Astrocyte (in vitro differentiated cells and primary cell): ENCODE results near the gene MRAP2. TPM values are rescaled to one million over a fixed set of nuclear protein-coding genes. Genes with fewer than 3 reads are reported as not detected.

ENCODE experiments used
- DNase-seq: peaks from one replicate; pipeline ENCODE4 v3.0.0-alpha.2; 2010; ENCODE audit warnings: low read depth
- FAIRE-seq: peaks from 2 replicates; lab custom pipeline; 2011; peaks lifted over from hg19 to GRCh38; lab: Jason Lieb, UNC
- H2AFZ ChIP-seq: 2 replicates; pipeline ENCODE4 v1.6.0; 2012; ENCODE audit warnings: low read depth, low read length, inconsistent platforms
- H3K27ac ChIP-seq: 2 replicates; pipeline ENCODE4 v1.5.1; 2011; ENCODE audit warnings: low read depth, low read length, inconsistent platforms
- H3K27me3 ChIP-seq: 2 replicates; pipeline ENCODE4 v1.6.0; 2011; ENCODE audit warnings: low read length, inconsistent platforms; ENCODE audit not compliant: insufficient read depth
- H3K36me3 ChIP-seq: 2 replicates; pipeline ENCODE4 v1.5.1; 2011; ENCODE audit warnings: low read length, inconsistent platforms; ENCODE audit not compliant: insufficient read depth
- H3K4me1 ChIP-seq: 2 replicates; pipeline ENCODE4 v1.5.1; 2011; ENCODE audit warnings: low read length, inconsistent platforms; ENCODE audit not compliant: insufficient read depth
- H3K4me2 ChIP-seq: 2 replicates; pipeline ENCODE4 v1.6.0; 2012; ENCODE audit warnings: low read length, inconsistent platforms
- H3K4me3 ChIP-seq: 2 replicates; pipeline ENCODE4 v1.5.1; 2011; ENCODE audit warnings: low read depth, mild to moderate bottlenecking, low read length, inconsistent platforms; ENCODE audit not compliant: insufficient read depth
- H3K79me2 ChIP-seq: 2 replicates; pipeline ENCODE4 v1.6.0; 2012; ENCODE audit warnings: mild to moderate bottlenecking, low read length, inconsistent platforms; ENCODE audit not compliant: insufficient read depth
- H3K9ac ChIP-seq: 2 replicates; pipeline ENCODE4 v1.6.0; 2012; ENCODE audit warnings: mild to moderate bottlenecking, low read length, inconsistent platforms
- H3K9me3 ChIP-seq: 2 replicates; pipeline ENCODE4 v1.5.1; 2012; ENCODE audit warnings: low read depth, mild to moderate bottlenecking, low read length, inconsistent platforms; ENCODE audit not compliant: insufficient read depth
- H4K20me1 ChIP-seq: 2 replicates; pipeline ENCODE4 v1.6.0; 2012; ENCODE audit warnings: low read length, inconsistent platforms; ENCODE audit not compliant: insufficient read depth
- H3K27ac Mint-ChIP-seq: one replicate; pipeline ENCODE4 v1.8.0; 2021; ENCODE audit warnings: mild to moderate bottlenecking, mixed read lengths; ENCODE audit not compliant: unreplicated experiment
- H3K27me3 Mint-ChIP-seq: one replicate; pipeline ENCODE4 v1.8.0; 2021; ENCODE audit warnings: low read depth, mixed read lengths; ENCODE audit not compliant: unreplicated experiment
- H3K36me3 Mint-ChIP-seq: one replicate; pipeline ENCODE4 v1.8.0; 2021; ENCODE audit warnings: low read depth, mixed read lengths; ENCODE audit not compliant: unreplicated experiment
- H3K4me1 Mint-ChIP-seq: one replicate; pipeline ENCODE4 v1.8.0; 2021; ENCODE audit warnings: low read depth, mixed read lengths; ENCODE audit not compliant: unreplicated experiment
- H3K4me3 Mint-ChIP-seq: one replicate; pipeline ENCODE4 v1.8.0; 2021; ENCODE audit warnings: mild to moderate bottlenecking, moderate library complexity, mixed read lengths; ENCODE audit not compliant: unreplicated experiment
- H3K9me3 Mint-ChIP-seq: one replicate; pipeline ENCODE4 v1.8.0; 2021; ENCODE audit warnings: mild to moderate bottlenecking, mixed read lengths; ENCODE audit not compliant: unreplicated experiment
- CTCF ChIP-seq: IDR thresholded peaks from 2 replicates; pipeline ENCODE4 v1.5.1; 2011; ENCODE audit warnings: low read depth, mild to moderate bottlenecking, inconsistent platforms, low read length, moderate library complexity; ENCODE audit not compliant: insufficient read depth
- EZH2 ChIP-seq: IDR thresholded peaks from 2 replicates; pipeline ENCODE4 v1.6.1; 2012; ENCODE audit warnings: mild to moderate bottlenecking, low read length, inconsistent platforms; ENCODE audit not compliant: insufficient read depth
- total RNA-seq: library from RNA; stranded (reverse); gene quantifications from 2 replicates; pipeline ENCODE4 v1.2.1, GENCODE V29; 2021

The MRAP2 gene
- total RNA-seq, 1 donor from 2014 or later: 0.20 TPM

GRCh38 chr6:84037425-84038089 is 4.0 kb downstream of the MRAP2 start:
- Histone ChIP-seq H3K4me3 (no peak overlapping the region), H2AFZ (no peak overlapping the region), H3K27me3 (peaks cover 12% of the 10 kb centered on the region), H3K36me3 (no peaks in the 10 kb centered on the region), H3K79me2 (no peaks in the 10 kb centered on the region), H3K27ac (no peak overlapping the region), H3K4me2 (no peak overlapping the region), H3K9ac (no peak overlapping the region), H4K20me1 (no peaks in the 10 kb centered on the region), H3K4me1 (no peaks in the 10 kb centered on the region), H3K9me3 (no peaks in the 10 kb centered on the region)
- no peak overlapping the region for H3K27ac Mint-ChIP-seq
- DNase-seq (no peak), FAIRE-seq (no peak)
- no peaks in the 10 kb centered on the region for H3K4me1 Mint-ChIP-seq
- H3K9me3 Mint-ChIP-seq: peaks cover 10% of the 10 kb centered on the region
- peaks cover 1% of the 10 kb centered on the region for H3K36me3 Mint-ChIP-seq
- H3K27me3 Mint-ChIP-seq: peaks cover 25% of the 10 kb centered on the region
- no peak overlapping the region for H3K4me3 Mint-ChIP-seq
- TF ChIP-seq CTCF (no peak), EZH2 (no peak)

- H3K27ac ChIP-seq: no peak overlapping the region
- no peaks in the 10 kb centered on the region for H4K20me1 ChIP-seq
- Mint-ChIP-seq H3K27ac (no peak overlapping the region), H3K36me3 (no peaks in the 10 kb centered on the region), H3K4me1 (no peaks in the 10 kb centered on the region), H3K9me3 (peaks cover 4% of the 10 kb centered on the region), H3K4me3 (no peak overlapping the region), H3K27me3 (no peaks in the 10 kb centered on the region)
- no peak for DNase-seq
- TF ChIP-seq EZH2: no peak
- TF ChIP-seq CTCF: no peak
- no peaks in the 10 kb centered on the region for H3K36me3 ChIP-seq
- no peak overlapping the region for H3K9ac ChIP-seq
- no peak overlapping the region for H3K4me2 ChIP-seq
- no peak overlapping the region for H3K4me3 ChIP-seq
- no peaks in the 10 kb centered on the region for H3K79me2 ChIP-seq
- no peaks in the 10 kb centered on the region for H3K4me1 ChIP-seq
- no peak overlapping the region for H2AFZ ChIP-seq
- H3K27me3 ChIP-seq: no peaks in the 10 kb centered on the region
- no peaks in the 10 kb centered on the region for H3K9me3 ChIP-seq
- no peak for FAIRE-seq
Measured at GRCh38 chr6:84042603-84043002, 9.0 kb downstream of the MRAP2 start.

- Histone ChIP-seq H3K79me2 (no peaks in the 10 kb centered on the region), H3K27ac (no peak overlapping the region), H3K9ac (no peak overlapping the region), H3K4me1 (no peaks in the 10 kb centered on the region), H3K4me2 (no peak overlapping the region), H2AFZ (no peak overlapping the region), H3K27me3 (no peaks in the 10 kb centered on the region), H4K20me1 (no peaks in the 10 kb centered on the region), H3K9me3 (no peaks in the 10 kb centered on the region), H3K4me3 (no peak overlapping the region), H3K36me3 (no peaks in the 10 kb centered on the region)
- no peak overlapping the region for H3K4me3 Mint-ChIP-seq
- TF ChIP-seq CTCF: no peak
- TF ChIP-seq EZH2: no peak
- no peaks in the 10 kb centered on the region for H3K4me1 Mint-ChIP-seq
- H3K9me3 Mint-ChIP-seq: peaks cover 4% of the 10 kb centered on the region
- no peak overlapping the region for H3K27ac Mint-ChIP-seq
- H3K27me3 Mint-ChIP-seq: no peaks in the 10 kb centered on the region
- H3K36me3 Mint-ChIP-seq: no peaks in the 10 kb centered on the region
- DNase-seq (no peak), FAIRE-seq (no peak)
Measured at GRCh38 chr6:84043555-84043954, 10.0 kb downstream of the MRAP2 start.
